Measurements from ENCODE around the gene ADCYAP1R1.

ADCYAP1R1 gene

DNA sequence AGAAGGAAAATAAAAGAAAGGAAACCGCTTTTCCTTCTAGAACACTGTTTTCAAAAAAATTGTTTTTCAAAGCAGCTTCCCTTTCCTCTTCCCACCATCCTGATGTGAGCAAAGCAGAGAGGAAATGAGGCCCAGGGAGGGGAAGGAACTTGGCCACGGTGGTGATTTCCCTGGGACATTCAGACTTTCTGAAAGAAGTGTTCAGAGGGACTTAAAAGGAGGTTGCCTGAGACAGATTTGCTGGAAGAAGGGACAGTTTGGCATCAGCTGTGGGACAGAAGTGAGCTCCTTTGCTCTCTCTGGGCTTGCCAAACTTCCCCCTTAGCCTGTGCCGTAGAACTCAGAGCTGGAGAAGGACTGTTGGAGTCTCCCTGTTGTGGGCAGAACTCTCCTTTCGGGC, 30.3 kb downstream of the ADCYAP1R1 start:
- in situ Hi-C loops (cut with MboI; ENCODE audit: low sequenced_read_pairs) = no loop called here

DNA sequence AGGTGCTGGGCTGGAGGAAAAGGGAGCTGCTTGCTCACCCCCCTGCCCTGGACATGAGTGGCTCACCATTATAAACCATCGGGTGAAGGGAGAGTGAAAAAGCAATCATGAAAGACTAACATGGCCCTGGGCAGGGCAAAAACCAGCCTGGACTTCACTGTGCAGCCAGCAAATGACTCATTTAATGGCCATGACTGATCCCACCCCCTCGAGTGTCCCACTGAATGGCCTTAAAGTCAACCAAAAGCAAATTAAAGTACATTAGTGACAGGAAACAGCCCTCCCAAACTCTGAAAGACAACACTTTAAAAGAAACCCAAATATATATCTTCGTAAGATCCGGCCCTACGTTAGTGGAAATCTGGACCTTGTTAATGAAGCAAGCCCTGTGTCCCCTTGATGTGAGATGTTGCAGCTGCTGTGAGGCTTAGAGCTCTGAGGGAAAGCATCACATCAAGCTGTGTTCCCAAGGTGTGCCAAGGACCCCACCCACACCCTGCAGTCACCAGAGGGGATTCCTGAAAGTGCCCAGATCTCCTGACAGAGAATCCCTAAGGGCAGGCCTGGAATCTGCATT, 31.2 kb downstream of the ADCYAP1R1 start:
- in situ Hi-C loops (cut with MboI; ENCODE audit: low sequenced_read_pairs) = no loop called here

DNA sequence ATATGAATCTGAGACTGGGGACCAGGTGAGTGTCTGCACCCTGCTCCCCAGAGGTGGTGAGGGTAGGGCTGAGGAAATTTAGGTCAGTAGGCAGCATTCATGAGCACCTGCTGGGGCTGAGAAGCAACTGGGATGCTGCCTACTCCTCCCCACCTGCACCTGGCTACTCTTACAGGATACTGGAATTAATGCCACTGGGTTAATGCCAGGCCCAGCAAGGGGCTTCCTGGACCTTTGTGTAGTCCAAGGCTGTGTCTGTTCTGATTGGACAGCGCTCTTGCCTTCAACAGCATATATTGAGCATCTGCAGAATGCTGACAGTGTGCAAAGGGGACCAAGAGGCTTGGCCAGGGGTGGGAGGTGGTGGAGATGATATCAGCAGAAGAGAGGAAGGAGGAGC, 32.1 kb downstream of the ADCYAP1R1 start:
- in situ Hi-C loops (cut with MboI; ENCODE audit: low sequenced_read_pairs) = no loop called here

DNA sequence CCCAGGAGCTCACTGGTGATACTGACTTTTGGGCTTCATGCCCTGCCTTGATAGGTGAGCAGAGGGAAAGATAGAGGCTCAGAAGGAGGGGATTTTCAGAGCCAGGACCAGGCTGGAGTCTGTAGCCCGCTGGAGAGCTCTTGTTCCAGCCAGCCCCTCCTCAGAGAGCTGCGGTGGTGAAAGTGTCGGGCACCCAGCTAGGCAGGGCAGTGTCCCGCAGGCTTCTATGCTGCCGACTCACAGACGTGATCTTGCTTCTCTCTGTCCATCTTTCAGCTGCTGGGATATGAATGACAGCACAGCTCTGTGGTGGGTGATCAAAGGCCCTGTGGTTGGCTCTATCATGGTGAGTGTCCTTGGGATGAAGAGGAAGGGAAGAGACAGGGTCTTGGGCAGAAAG, 35.2 kb downstream of the ADCYAP1R1 start:
- in situ Hi-C loops (cut with MboI; ENCODE audit: low sequenced_read_pairs) = no loop called here

DNA sequence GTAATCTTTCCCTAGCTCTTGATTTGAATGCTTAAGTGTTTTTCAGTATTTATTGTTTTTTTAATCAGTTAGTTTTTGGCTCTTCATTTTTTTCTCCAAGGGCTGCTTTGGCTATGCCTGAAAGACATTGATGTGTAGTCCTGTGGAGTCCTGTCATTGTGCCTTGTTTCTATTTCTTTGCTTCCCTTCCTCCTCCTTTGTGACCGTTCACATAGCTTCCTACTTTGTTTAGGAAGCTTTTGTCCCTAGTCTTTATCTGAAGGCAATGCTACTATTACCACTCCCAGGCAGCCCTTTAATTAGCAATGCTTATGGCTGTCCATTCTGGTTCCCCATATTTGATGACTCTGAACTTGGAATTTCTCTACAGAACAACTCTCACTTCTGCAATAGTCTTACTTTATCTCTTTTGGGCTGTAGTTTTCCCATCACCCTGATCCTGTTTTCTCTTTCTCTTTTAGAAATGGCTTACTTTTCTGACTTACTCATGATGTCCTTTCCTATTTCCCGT, 39.9 kb downstream of the ADCYAP1R1 start:
- in situ Hi-C loops (cut with MboI; ENCODE audit: low sequenced_read_pairs) = no loop called here

DNA sequence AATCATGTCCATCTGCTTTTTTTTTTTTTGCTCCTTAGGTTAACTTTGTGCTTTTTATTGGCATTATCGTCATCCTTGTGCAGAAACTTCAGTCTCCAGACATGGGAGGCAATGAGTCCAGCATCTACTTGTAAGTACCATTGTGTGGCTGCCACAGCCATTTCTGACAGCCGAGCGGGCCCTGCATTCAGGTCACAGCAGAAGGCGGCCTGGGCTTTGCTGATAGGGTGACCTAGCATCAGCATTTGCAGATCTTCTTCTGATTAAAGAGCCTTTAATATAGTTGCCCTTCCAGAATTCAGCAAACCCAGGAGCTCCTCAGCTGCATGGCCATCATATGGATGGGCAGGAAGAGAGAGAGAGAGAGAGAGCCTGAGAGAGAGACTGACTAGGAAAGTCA, 40.5 kb downstream of the ADCYAP1R1 start:
- in situ Hi-C loops (cut with MboI; ENCODE audit: low sequenced_read_pairs) = no loop called here

DNA sequence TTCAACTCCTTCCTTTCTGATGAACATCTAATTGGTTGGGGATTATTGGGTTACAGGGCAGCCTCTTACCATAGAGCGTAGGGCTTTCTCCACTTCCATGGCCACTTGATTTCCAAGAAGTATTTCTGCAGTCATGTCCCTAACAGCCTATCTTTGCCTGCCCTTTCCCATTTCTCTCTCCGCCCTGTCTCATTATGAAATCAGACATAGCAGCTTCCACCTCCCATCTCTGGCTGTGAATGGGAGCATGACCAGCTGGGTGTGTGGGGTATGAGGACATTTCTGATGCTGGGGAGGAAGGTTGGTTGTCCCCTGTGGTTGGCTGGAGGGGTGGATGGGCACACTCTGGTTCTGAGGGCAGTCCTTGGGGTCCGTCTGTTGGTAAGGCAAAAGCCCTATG, 41.2 kb downstream of the ADCYAP1R1 start:
- in situ Hi-C loops (cut with MboI; ENCODE audit: low sequenced_read_pairs) = no loop called here

DNA sequence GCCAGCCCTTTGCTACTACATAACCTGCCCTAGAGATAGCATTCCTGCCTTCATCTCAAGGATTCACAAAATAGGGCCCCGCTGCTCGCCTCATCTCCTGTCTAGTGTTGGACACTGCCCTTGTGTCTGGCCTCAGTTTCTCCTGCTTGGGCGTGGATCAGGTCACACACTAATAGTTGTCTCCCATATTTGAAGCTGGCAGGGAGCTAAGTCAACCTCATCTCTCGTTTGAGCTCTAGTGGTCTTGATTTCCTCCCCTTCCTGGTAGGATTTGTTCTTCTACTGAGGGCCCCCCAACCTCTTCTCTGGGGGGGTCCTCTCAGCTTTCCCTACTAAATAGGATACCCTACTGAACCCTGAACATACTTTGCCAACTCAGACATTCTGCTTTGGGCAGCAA, 42.2 kb downstream of the ADCYAP1R1 start:
- in situ Hi-C loops (cut with MboI; ENCODE audit: low sequenced_read_pairs) = no loop called here

DNA sequence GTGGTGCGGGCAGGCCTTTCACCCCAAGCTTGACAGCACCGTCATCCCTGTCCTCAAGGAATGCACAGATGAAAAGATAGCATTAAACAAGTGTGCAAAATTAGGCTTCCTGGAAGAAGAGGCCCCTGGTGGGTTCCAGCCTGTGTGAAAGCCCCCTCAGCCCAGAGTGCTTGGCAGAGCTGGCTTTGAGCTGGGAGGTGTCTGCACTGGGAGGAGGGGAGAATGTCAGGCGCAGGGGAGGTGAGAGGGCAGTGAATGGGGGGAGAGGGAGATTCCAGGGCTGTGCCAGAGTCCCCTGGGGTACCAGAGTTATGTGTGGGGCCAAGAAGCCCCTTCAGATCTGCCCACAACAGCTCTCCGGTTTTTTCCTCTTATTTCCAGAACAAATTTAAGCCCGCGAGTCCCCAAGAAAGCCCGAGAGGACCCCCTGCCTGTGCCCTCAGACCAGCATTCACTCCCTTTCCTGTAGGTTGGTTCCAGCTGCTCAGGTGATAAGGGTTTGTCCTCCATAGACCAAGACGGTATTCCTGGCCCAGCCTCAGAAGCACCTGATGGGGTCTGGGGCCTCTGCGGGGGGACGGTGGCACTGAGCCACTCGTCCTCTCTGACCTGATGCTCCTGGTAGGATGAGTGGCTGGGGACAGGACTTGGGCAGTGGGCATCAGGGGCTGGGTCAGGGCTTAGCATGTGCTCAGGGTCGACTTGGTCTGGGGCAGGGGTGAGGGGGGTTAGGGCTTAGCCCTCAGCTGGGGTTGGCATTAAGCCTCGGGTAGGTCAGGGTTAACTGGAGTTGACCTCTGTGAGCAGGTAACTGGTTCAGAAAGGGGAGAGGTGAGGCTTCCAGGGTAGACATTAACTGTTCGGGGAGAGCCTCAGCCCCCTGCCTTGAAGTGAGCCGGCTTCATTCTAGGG, 43.4 kb downstream of the ADCYAP1R1 start:
- in situ Hi-C loops (cut with MboI; ENCODE audit: low sequenced_read_pairs) = no loop called here

DNA sequence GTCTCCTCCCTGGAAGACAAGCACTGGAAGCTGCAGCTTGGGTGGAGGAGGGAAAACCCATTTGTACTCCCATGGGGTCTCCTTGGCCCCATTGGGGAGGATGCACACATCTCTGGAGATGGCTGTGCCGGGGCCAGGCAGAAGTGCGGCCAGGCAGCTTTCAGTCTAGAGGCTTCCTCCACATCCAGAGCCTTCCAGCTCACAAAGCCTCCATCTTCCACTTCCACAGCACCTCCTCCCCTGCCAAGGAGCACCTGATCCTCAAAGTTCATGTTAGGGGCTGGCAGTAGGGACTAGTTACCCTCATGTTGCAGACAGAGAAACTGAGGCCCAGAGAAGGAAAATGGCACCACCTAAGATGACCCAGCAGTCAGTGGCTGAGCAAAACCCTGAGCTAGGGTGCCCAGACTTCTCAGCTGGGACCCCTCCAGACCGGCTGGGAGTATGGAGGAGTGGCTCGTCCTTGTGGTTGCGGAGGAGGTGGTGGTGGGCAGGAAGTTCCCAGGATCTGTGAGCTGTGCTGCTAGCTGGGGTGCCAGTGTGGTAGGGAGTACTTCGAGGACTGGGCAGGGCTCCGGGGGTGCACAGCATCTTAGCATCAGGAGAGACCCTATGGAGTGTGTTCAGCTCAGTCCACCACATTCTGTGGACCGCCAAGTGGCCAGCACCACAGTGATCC, 44.2 kb downstream of the ADCYAP1R1 start:
- in situ Hi-C loops (cut with MboI; ENCODE audit: low sequenced_read_pairs) = no loop called here

DNA sequence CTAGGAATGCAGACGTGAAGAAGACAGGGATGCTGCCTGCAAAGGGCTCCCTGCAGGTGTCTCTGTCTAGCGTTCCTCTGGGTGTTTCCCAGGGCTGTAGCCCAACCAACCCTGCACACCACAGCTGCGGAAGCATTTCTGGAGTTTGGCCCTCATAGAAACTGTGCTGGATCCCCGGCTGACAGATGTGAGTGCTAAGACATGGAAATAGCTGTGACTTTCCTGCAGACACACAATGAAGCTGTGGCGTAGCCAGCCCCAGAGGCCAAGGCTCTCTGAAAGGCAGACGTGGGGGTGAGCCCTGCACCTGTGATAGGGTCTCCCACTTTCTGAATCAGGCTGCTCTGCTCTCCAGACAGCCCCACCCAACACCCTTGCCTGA, 44.8 kb downstream of the ADCYAP1R1 start:
- in situ Hi-C loops (cut with MboI; ENCODE audit: low sequenced_read_pairs) = no loop called here

DNA sequence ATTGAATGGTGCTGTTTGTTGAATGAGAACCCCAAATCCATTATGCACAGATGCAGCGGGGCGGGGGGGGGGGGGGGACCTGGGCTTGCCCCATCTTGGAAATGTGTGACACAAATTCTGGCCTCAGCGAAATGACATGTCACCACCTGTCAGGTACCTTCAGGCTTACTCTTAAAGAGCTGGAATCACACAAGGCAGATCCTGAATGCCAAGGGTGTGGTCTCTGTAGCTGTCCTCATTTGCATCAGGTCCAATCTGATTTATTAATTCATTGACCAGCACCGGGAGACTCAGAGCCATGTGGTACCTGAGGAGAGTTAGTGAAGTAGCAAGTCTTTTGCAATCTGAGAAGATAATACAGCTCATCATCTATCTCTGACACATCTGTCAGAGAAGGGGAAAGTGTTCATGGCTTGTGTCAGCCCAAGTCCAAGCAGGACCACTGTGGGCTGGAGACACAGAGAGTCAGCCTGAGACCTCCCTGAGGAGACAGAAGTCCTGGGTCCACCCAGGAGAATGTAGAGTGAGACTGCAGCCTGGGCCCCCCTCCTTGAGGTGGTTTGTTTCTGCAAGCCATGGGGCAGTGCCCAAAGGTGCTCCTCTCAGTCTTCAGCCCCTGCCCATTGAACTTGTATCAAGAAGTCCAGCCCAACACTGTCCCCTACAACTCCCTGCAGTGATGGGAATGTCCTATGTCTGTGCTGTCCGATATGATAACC, 46.7 kb downstream of the ADCYAP1R1 start:
- in situ Hi-C loops (cut with MboI; ENCODE audit: low sequenced_read_pairs) = no loop called here

DNA sequence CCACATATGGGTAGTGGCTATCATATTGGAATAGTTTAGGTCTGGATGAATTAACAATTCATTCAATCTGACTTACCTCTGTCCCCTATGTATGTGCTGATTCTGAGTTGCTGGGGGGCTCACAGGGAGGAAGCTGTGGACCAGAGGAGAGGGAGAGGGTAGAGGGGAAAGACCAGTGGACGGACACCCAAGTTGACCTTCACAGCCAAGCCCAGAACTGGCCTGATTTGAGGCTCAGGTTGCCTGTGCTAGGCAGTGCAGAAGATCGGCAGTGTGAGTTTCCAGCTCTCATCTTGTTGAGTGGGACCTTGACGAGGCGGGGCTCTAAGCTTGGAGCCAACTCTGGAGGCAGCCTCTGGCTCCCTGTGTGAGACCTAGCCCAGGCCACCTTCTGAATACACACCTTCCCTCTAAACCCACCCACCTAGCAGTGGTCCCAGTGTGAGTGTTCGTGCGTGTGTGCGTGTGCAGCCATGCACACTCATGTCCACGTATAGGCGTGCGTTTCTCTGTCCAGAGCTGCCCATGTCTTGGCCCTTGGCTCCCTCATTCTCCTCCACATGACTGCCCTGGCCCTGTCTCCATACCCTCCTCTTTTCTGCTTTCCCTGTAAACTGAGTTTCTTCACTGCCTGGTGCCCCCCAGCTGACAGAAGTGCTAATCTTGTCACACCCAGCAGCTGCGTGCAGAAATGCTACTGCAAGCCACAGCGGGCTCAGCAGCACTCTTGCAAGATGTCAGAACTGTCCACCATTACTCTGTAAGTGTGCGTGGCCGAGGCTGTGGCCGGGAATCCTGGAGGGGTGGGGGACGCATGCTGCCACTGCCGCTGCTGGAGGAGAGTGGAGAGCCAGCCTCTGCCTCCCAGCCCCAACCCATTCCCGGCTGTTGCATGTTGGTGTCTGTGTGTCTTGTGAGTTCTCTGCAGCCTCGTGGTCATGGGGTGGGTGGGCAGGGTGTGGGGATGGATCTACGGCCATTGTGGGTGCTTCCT, 47.6 kb downstream of the ADCYAP1R1 start:
- in situ Hi-C loops (cut with MboI; ENCODE audit: low sequenced_read_pairs) = no loop called here

DNA sequence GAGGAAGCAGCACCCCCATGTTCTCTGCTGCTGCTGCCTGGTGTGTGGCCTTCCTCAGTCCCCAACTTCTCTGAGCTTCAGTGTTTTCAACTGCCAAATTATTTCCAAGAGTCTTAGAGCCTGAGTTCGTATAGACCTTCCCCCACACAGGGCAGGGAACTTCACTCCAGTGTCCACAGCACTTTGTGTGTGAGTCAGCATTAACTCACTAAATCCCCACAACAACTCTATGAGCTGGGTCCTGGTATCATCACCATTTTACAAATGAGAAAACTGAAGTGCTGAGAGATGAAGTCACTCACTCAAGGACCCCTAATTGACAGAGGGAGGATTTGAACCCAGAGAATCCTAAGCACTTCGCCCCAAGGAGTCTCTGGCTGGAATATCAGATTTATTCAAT, 48.3 kb downstream of the ADCYAP1R1 start:
- in situ Hi-C loops (cut with MboI; ENCODE audit: low sequenced_read_pairs) = no loop called here

DNA sequence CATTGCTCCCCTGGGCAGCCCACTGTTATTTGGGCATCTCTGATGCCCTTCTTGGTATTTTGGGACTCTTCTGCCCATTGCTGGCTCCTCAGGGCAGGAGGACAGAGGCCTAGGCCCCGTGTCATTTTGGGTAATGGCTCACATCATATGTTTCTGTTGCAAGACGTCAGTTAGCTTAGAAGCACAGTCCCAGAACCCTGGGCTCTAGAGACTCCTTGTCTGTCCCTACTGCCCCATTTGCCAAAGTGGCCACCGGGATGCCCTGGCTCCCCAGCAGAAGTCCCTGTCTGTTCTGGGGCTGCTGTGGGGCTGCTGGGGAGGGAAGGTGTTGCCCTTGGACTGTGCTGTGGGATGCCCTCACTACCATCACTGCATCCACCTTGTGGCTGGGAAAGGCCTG, 48.8 kb downstream of the ADCYAP1R1 start:
- in situ Hi-C loops (cut with MboI; ENCODE audit: low sequenced_read_pairs) = no loop called here

DNA sequence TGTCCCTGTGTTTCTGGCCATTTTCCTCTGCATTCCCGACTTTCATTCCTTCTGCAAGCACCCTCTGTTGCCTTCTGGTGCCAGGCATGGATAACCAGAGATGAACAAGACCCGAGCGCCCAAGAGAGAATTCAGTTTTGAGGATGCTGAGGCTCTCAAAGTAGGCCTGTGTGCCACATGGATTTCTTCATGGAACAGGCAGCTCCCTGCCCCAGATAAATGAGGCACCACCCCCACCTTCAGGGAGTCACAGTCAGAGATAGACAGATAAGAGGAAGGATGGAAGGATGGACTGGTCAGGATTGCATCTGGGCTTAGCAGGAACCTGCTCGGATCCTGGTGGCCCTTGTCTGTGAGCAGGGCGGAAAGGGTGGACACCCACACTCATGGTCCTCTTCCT, 49.4 kb downstream of the ADCYAP1R1 start:
- in situ Hi-C loops (cut with MboI; ENCODE audit: low sequenced_read_pairs) = no loop called here

DNA sequence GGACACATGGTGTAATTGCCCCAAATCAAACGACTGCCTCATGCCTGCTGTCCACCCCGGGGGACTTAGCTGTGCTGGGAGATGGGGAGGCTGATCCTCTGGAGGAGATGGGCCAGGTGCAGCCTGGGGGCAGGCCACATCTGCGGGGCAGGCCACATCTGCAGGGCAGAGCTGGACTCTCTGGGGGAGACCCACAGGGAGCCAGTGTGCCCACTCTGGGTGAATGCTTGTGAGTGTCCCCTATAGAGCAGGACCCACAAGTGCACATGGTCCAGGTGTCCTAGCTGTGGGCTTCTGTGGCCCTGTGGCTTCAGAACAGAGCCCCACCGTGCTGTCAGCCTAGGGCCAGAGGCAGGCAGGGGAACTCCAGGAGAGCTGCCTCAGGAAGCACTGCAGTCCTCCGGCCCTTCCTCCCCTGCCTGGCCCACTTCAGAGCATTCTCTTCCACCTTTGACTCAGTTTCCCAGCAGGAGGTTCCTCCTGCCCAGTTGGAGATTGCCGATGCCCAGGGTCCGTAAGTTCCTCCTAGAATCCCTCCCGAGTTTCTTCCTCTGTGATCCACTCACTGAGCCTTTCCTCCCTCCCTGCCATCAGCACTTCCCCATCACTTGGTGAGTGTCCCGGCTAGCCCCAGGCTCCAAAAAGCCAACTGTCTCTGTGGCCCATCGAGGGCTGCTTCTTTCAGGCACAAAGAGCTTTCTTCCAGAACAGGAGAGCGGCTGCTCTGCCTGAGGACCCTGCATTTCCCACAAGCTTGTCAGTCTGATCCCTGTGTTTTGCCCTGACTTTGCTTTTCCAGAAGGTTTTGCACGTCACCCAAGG, 50.3 kb downstream of the ADCYAP1R1 start:
- in situ Hi-C loops (cut with MboI; ENCODE audit: low sequenced_read_pairs) = no loop called here

DNA sequence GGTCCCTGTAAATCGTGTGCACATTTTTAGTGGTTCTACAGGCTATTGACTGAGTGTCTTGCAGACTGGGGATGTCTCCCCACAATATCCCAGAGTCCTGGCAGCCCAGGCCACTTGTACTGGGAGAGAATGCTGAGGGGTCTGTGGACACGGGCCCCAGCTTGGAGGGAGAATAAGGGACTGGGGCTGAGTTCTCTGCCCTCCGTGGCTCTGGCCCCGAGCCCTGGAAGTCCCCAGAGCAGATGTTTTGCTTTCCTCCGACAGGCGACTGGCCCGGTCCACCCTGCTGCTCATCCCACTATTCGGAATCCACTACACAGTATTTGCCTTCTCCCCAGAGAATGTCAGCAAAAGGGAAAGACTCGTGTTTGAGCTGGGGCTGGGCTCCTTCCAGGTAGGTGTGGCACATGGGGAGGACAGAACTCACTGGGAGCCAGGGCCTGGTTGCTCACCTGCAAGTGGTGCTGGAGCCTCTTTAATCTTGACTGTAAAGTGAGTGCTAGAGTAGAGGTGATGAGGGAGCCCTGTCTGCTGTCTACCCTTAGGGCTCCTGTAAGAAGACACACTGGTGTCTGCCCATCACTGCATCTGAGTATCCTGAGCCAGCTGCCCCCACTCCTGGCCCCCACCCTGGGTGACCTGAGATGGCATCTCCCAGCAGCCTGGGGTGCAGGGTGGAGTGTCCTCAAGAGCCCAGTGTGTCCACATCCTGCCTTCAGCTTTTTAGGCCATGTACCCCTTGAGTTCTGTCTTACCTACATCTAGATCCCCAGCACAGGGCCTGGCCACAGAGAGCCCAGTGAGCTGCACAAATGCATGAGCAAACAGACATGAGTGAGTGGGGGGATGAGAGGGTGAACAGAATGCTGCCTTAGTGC, 51.1 kb downstream of the ADCYAP1R1 start:
- in situ Hi-C loops (cut with MboI; ENCODE audit: low sequenced_read_pairs) = no loop called here

Measured in HL-60/S4 (cell line).